ENCODE data around the gene AACS.

Gene AACS

DNA sequence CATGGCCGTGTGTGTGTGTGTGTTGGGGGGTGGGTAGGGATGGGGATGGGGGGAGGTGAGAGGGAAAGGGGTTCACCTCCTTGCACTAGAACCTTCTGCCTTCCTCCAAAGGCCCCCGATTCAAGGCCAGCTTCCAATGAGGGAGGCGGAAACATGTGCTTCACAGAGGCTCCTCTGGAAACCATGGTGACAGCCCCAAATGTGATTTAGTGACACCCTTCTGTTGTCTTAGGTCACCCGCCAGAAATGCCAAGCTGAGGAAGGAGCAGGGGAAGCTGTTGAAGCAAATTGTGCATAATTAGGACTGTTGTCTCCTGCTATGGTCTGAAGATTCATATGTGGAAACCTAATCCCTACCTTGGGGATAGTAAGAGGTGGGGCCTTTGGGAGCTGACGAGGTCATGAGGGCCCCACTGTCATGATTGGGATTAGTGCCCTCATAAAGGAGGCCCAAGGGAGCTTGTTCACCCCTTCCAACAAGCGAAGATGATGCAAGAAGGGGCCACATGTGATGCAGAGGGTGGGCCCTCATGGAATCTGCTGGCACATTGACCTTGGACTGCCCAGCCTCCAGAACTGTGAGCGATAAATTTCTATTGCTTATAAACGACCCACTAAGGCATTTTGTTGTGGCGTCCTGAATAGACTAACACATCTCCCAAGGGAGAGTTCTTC lies 95.2 kb downstream of the AACS start:
- no peak for DNase-seq

DNA sequence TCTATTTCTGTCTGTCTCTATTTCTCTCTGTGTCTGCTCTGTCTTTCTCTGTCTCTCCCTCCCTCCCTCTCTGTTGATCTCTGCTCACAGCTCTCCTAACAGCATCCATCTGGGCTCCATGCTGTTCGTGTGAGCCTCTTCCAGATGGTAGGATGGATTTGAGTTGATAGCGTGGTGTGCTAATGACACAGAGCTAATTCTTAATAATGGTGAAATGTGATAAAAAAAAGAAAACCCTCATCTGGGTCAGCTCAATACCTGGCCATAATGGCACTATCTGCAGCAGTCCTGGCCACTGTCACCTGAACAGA lies 96.4 kb downstream of the AACS start:
- no peak for DNase-seq

DNA sequence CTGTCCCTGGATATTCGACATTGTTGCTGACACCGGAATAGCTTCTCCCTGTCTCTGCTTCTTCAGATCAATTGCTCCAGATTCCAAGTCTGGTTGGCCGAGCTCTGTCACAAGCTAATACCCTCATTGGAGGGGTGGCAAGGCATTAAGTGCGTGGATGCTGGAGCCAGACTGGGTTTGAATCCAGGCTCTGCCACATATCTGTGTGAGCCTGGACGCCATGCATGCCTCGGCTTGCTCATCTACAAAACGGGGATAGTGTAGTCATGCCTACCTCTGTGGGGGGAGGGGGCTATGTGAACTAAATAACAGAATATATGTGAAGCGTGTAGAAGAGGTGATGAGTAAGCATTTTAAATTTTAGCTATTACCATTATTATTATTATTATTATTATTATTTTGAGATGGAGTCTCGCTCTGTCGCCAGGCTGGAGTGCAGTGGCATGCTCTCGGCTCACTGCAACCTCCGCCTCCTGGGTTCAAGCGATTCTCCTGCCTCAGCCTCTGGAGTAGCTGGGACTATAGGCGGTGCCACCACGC lies 97.3 kb downstream of the AACS start:
- no peak for DNase-seq

DNA sequence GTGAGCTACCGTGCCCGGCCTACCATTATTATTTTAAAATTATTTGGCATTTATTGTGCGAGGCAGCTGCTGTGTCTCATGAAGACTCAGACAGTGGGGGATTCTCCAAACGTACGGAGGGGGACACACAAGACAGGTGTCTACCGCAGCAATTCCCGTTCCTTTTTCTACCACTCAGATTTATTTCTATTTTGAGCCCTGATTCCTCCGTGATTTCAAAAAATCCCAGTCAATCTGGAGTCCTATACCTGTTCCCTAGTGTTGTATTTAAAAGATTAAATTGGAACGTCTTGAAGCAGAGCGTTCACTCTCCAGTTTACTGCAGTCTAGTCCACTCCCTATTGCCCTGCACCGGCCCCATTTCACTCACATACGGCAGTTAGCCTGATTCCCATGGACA lies 97.9 kb downstream of the AACS start:
- DNase-seq = no peak

DNA sequence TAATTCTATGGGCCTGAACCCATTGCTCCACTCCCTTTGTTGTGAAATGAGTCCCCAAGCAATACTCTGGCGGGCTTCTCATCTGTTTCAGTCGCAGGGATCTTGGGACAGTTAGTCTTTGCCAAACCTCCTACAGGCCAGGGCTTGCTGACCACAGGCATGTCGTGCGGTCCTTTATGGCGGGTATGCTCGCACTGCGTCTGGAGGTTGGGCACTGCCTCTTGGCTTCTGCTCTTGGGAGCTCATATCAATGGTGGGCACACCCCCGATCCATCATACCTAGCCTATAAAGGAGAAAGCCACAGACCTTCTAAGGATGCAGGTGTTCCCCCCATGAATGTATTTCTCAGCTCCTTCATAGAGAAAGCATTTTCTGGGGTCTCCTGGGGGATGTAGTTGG lies 99.3 kb downstream of the AACS start:
- no peak for DNase-seq

DNA sequence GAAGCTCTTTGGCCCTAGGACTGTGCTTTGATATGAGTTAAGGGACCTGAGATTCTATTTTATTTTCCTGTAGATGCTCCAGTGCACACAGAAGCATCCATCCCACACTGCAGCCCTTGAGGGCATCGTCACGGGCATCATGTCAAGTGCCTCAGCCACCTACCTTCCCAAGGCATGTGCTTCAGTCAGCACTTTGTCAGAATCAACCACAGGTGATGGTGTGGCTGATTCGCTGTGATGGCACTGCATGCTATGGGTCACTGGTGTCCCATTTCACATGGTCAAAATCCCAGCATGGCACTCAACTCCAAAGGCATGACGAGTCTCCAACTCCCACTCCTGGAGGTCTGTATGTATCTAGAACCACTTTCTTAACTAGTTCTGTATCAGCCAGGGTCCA lies 100.8 kb downstream of the AACS start:
- DNase-seq = no peak

DNA sequence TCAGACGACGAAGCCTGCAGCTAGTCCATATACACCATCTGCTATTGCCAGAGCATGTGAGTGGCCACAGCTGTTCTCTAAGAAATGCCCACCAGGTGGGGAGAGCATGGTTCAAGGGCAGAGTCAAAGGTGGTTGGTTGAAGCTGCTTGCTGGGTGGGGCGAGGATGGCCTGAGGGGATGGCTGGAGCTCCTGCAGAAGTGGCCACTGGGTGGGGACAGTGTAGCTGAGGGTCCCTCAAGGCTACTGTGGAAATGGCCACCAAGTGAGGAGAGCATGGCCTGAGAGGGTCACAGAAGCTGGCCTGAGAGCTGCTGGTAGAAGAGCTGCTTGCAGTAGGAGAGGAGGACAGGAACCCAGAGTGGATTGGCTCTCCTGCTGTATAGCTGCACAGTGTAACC lies 102.4 kb downstream of the AACS start:
- DNase-seq = no peak

DNA sequence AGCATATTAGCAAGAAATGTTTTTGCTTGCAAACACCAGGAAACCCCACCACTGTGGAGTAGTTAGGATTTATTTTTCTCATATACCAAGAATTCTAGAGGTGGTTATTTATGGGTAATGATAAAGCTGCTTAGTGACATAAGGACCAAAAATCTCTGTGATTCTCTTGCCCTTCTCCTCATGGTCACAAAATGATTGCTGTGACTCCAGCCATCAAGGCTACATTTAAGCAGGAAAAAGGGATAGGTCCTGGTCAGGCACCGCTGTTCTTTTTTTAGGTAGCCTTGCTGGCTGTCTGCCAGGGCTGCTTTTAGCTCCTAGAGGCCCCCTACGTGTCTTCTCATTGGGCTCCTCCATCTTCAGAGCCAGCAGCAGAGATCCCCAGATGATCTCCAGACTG lies 104.2 kb downstream of the AACS start:
- DNase-seq = no peak

DNA sequence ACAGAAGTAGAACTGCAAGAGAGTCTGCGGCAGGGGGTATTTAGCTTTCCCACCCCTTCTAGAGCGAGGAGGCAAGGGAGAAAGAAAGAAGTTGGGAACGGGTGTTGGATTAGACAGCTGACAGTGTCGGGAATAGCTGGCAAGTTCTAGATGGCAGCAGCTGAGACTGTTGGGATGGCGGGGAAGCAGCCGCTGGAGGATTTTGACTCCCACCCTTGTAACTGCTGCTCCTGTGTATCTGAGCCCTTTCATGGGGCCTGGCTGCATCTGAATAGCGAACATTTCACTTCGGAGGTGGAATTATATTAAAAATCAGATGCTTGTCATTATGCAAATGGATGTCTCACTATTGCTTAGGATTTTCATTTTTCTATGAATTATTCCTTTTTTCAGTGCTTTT lies 104.6 kb downstream of the AACS start:
- DNase-seq = no peak

DNA sequence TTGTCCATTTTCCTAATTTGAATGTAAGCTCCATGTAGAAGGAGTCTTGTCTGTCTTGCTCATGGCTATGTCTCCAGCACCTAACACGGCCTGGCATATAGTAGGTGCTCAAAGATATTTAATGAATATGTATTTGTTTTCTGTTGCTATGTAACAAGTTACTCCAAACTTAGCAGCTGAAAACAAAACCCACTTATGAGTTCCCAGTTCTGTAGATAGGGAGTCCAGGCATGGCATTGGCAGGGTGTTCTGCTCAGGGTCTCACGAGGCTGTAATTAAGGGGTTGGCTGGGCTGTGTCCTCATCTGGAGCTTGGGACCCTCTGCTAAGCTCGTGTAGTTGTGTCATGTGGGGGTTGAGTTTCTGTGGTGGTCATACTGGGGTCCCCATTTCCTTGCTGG lies 106.0 kb downstream of the AACS start:
- DNase-seq = no peak

DNA sequence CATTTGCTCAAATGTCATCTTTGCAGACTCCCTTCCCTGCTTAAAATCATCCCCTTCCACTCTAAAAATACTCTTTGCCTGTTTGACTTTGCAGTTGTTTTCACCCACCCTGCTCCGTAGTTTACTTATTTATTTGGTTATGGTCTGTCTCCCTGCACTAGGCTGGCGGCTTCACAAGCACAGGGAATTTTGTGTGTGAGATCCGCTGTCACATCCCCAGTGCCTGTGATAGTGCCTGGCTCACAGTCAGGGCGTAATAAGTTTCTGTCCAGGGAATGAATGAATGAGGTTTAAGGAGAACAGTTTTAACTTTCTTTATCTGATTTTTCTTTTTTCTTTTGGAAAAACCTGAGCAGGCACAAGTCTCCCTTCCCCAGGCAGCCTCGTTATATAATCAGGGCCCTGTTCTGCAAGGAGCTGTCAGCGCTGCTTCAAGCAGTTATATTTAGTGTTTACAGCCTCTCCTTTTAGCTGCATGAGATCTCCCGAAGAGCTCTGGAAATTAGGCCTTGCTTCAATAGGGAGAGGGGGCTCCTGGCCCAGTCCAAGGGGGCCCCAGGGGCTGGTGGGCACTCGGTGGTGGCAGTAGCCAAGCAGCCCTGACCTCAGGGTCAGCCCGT lies 107.1 kb downstream of the AACS start:
- DNase-seq = no peak

DNA sequence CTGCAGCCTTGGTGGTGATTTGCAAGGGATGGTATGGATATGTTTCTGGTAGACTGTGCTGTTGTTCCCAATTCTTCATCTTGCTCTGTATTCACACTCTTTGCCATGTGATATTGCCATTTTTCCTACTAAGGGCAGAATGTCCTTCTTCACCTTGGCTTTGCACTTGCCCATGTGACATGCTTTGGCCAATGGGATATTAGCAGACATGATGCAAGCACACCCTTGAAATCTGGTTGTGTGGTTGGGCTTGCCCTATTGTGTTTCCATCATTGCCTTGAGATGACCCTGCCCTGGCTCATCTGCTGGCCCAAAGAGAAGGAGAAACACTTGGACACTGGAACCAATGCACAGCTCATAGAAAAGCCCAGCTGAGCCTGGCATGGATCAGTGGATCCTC lies 110.3 kb downstream of the AACS start:
- no peak for DNase-seq

DNA sequence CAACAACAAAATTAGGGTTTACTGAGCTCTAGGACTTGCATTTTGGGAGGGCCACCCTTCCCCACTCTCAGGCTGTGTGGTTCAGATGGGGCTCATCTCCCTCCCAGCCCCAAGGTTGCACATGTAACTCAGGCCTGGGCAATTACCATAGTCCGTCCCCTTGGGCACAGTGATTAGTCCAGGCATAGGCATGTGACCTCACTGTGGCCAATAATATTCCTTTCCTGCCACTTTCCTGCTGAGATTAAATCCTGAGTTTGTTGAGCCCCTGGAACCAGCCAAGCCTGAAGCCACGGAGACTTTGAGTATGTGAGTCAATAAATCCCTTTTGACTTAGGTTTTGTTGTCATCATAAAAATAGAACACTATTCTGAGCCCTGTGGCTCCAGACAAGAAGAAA lies 113.0 kb downstream of the AACS start:
- DNase-seq = no peak

DNA sequence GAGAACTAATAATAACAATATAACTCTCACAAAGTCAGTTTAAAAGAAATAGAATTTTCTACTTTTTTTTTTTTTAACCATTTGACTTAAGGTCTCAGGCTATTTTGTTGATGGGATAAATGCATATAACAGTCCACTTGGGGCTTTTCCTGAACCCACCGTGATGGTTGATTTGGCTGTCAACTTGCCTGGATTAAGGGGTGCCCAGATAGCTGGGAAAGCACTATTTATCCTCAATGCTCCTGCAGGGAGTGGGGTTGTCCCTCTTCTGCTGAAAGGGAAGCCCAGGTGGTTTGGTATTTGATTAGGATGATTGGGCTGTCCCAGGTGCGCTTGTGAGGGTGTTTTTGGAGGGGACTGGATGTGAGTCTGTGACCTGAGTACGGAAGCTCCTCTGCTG lies 114.9 kb downstream of the AACS start:
- no peak for DNase-seq

DNA sequence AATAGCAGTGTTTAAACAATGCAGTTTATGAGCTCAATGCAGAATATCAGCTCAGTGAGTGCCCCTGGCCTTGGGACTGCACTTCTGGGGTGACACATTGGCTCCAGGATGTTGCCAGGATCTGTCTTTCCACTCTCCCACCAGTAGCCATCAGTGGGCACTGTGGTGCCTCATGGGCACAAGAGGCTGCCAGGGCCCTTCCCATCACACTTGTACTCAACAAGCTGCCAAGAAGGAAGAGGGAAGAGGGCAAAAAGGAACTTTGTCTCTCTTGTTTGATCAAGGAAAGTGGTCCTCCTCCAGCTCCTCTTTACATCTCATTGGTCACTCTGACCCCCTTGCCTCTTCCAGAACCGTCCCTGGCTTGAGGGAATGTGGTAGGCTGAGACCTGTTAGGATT lies 115.9 kb downstream of the AACS start:
- no peak for DNase-seq

DNA sequence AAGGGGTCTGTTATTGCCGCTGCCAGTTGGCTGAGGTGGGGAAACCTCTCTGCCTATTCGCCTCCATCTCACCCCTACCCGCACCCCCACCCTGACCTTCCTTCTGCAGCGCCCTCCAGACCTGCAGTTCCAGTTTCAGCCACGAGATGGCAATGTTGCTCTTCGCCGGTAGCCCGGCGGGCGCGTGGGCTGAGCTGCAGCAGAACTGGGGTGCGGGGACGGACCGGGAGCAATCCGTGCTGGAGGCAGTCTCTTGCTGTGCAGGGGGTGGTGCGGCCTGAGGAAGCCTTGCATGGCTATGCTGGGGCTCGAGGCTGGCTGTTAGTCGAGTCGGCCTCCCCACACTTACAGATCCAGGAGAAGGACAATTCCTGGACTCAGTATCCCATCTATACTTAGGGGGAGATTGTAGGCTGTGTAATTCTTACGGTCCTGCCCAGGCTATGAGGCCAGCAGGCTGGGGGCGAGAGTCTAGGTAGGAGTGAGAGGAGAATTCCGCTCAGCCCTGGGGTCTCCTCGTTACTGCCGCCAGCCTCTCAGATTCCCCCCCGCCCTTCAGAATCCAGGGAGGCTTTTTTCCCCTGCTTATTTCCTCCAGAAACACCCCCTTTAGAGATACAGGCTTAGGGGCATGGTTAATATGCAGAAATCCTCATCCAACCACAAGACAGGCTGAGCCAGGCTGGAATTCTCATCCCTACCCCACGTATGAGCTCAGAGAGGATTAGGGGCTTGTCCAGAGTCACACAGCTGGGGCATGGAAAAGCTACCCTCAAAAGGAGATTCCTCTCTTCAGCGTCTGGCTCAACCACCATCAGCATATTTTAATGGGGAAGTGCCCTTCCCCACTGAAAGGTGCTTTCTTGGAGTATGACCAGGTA lies 118.2 kb downstream of the AACS start:
- DNase-seq = no peak

DNA sequence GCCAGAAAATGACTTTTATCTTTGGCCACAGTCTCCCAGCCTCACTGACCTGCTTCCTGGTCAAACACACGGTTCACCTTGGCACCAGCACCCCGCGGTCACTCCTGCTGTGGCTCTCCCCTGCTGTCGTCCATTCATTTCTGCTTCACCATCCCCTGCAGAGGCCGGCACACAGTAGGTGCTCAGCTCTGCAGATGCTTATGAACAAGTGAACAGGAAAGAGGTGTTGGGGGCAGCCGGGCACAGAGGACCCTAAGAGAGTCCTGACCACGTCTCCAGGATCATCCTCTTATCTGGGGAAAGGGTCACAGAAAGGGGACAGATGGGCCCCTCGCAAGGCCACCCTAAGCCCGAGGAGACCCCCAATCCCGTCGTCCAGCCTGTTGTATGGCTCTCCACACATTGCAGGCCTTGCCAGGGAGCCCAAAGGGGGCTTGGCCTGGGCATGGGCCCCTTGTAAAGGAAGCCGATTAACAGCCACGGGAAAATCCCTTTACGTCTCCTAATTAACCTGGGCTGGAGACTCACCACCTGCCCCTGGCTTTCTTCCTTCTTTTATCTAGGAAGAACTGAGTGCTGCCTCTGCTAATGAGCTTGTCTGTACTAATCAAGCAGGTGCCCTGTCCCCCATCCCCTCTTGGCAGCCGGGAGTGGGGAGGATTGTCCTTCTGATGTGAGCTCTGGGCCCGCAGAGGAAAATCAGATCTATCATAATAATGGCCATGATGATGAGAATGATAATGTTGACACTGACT lies 119.2 kb downstream of the AACS start:
- no peak for DNase-seq

DNA sequence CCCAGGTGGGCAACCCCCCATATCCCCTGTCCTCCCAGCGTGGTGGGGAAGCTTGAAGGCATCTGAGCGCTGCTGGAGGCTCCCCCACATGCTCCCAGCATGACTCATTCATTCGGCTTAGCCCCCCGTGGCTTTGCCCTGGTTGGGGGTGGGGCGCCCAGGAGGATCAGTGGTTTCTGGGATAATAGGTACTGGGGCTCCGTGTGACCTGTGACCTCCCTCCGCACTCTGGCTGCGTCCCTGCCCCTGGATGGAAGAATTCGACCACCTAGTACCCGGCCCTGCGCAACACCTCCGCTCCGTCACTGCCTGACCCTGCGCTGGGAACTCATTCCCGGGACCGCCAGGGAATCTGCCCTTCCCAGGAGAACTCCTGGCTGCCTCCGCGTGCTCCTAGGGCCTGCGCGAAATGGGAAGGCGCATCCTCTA lies 120.1 kb downstream of the AACS start:
- DNase-seq = no peak

DNA sequence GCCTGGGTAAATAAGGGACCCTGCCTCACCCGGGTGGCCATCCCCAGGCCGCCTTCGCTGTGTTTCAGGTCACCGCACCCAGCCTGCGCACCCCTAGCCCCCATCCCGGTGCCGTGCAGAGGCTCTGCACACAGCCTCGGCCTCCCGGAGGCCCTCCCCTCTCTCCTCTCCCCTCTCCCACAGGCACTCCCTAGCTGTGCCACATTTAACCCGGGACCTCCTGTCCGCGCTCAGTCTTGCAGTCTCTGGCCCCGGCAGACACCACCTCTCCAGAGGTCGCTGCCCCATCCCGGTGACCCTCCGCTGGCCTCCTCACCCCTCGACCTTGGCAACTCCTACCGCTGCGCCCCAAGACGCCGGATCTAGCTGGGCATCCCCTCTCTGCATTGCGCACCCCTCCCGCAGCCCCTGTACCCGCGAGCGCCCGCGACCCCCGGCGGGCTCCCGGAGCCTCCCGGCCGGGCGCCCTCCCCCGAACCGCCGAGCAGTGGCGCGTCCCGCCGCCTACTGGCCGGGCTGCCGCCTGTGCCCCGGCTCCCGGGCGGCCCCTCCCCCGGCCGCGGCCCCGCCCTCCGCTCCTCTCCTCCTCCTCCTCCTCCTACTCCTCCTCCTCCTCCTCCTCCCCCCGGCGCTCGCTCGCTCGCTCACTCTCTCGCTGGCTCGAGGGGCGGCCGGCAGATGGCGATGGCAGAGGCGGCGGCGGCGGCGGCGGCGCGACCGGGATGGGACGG lies 120.7 kb downstream of the AACS start, which contains the start of gene TMEM132B:
Gene TMEM132B (plus strand): TSS at position 647 of the 731 bp plus-strand sequence.
- no peak for DNase-seq

DNA sequence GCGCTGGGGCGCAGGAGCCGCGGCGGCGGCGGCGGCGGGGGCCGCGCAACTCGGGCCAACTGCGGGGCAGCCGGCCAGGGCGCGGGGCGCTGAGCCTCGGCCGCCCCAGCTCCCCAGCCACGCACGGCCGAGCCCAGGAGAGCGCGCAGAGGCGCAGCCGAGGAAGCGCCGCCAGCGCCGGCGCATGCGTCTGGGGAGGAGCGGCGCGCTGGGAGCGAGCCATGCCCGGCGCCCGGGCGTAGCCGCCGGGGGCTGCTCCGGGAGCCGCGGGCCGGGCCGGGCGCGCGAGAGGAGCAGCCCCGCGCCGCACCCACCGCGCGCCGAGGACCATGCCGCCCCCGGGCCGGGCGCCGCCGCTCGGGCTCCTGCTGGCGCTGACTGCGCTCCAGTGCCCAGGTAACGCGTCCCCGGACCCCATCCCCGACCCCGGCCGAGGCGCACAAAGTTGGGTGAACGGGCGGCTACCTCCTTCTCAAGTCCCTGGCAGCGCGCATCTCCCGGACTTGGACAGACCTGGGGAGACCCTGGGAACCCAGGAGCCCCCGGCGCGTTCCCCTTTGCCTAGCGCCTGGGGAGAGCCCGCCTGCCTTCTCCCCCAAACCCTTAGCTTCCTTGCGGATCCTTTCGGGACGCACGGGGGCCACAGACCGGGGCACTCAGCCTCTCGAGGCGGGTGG lies 121.4 kb downstream of the AACS start:
- DNase-seq = no peak

DNA sequence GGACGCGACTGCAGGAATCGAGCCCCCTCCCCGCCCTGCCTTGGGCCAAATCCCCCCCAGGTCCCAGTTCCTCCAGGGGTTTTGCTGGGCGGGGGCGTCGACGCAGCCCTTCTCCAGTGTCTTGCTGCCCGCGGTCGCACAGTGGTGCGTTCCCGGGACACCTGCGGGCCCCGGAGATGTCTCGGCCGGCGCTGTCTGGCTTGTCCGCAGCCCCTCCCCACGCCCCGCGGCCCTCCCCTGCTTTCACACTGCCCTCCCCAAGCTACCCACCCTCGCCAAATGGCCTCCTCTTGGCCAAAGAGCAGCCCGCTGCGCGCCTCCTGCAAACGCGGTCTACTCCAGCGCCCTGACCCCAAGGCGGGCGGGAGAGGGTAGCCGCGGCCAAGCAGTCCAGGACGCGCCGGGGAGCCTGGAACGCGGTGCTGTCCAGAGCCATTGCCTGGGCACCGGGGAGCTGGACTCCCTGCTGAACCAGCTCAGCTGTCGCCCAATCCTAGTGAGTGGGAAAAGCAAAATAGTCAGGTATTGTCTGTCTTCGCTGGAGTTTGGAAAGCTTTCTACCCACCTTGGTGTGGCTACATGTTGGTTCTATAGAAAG lies 122.0 kb downstream of the AACS start:
- DNase-seq = no peak
